Cardiac septum (tissue), 1 donor: ENCODE measurements around the gene ZNF626. TPM values are rescaled to one million over a fixed set of nuclear protein-coding genes. Genes with fewer than 3 reads are reported as not detected.

Experiments
- total RNA-seq: library from RNA; stranded (reverse); fragmentation: NEBNext Ultra II Directional; extraction: Animal tissue kit (Norgen Biotek cat#: 25700); gene quantifications from one replicate; pipeline ENCODE4 v1.2.1, GENCODE V29; 2021
- donor health status: DM: no; HTN: no; CAD: no.

ZNF626 gene
- total RNA-seq, 1 donor from 2014 or later = 8.6 TPM

Other genes starting within 250 kb of the ZNF626 start
- 3.3 TPM for gene ZNF737, start 95.8 kb downstream of the ZNF626 start, total RNA-seq
- 0.81 TPM for gene ZNF66, start 114.7 kb upstream of the ZNF626 start, total RNA-seq